ENCODE data around the gene ZFYVE27.

Gene ZFYVE27

GRCh38 chr10:97748116-97748515, 11.2 kb downstream of the ZFYVE27 start:
- DNase-seq (ENCODE audit: low spot score) = no peak

- DNase-seq (ENCODE audit: low spot score) = no peak
These were observed 16.0 kb downstream of the ZFYVE27 start for GRCh38 chr10:97752956-97753355.

GRCh38 chr10:97754726-97755125, 17.8 kb downstream of the ZFYVE27 start:
- DNase-seq (ENCODE audit: low spot score) = no peak

GRCh38 chr10:97755718-97756117, 18.8 kb downstream of the ZFYVE27 start:
- DNase-seq (ENCODE audit: low spot score) = no peak

- DNase-seq (ENCODE audit: low spot score) = no peak
These were observed 20.5 kb downstream of the ZFYVE27 start for GRCh38 chr10:97757471-97757870.

- peak; percentile 74 for DNase-seq (ENCODE audit: low spot score)
These were observed 22.4 kb downstream of the ZFYVE27 start for GRCh38 chr10:97759158-97759887.

GRCh38 chr10:97759946-97760345, 23.0 kb downstream of the ZFYVE27 start:
- DNase-seq (ENCODE audit: low spot score) = no peak

- no peak for DNase-seq (ENCODE audit: low spot score)
These were observed 23.7 kb downstream of the ZFYVE27 start for GRCh38 chr10:97760461-97761257.

GRCh38 chr10:97761331-97761865, 24.5 kb downstream of the ZFYVE27 start:
- no peak for DNase-seq (ENCODE audit: low spot score)

- no peak for DNase-seq (ENCODE audit: low spot score)
These were observed 25.1 kb downstream of the ZFYVE27 start for GRCh38 chr10:97762056-97762455.

GRCh38 chr10:97762816-97763215, 25.9 kb downstream of the ZFYVE27 start:
- DNase-seq (ENCODE audit: low spot score) = no peak

- no peak for DNase-seq (ENCODE audit: low spot score)
These were observed 26.5 kb downstream of the ZFYVE27 start for GRCh38 chr10:97763411-97763810.

GRCh38 chr10:97763947-97764346, 27.0 kb downstream of the ZFYVE27 start:
- no peak for DNase-seq (ENCODE audit: low spot score)

GRCh38 chr10:97764519-97764931, 27.6 kb downstream of the ZFYVE27 start:
- no peak for DNase-seq (ENCODE audit: low spot score)

- DNase-seq (ENCODE audit: low spot score) = no peak
These were observed 28.3 kb downstream of the ZFYVE27 start for GRCh38 chr10:97765201-97765600.

- no peak for DNase-seq (ENCODE audit: low spot score)
These were observed 29.3 kb downstream of the ZFYVE27 start for GRCh38 chr10:97766106-97766810.

- DNase-seq (ENCODE audit: low spot score) = no peak
These were observed 30.3 kb downstream of the ZFYVE27 start for GRCh38 chr10:97766996-97767924.

GRCh38 chr10:97768322-97769315, 31.7 kb downstream of the ZFYVE27 start:
- DNase-seq (ENCODE audit: low spot score) = no peak

GRCh38 chr10:97770255-97770654, 33.3 kb downstream of the ZFYVE27 start:
- DNase-seq (ENCODE audit: low spot score) = no peak

All from D341Med (cell line).